ENCODE measurements around the gene GJD2.

Gene GJD2

GRCh38 chr15:34773013-34773412 is 18.2 kb upstream of the GJD2 start:
- no peak for DNase-seq (ENCODE audit: low spot score)

- DNase-seq (ENCODE audit: low spot score), result no peak
These were observed 17.5 kb upstream of the GJD2 start for GRCh38 chr15:34772312-34772711.

- no peak for DNase-seq (ENCODE audit: low spot score)
These were observed 14.9 kb upstream of the GJD2 start for GRCh38 chr15:34769711-34770110.

- no peak for DNase-seq (ENCODE audit: low spot score)
These were observed 13.7 kb upstream of the GJD2 start for GRCh38 chr15:34768530-34768929.

GRCh38 chr15:34765741-34766140 is 10.9 kb upstream of the GJD2 start:
- DNase-seq (ENCODE audit: low spot score), result no peak

GRCh38 chr15:34760909-34761308 is 6.1 kb upstream of the GJD2 start:
- no peak for DNase-seq (ENCODE audit: low spot score)

GRCh38 chr15:34759992-34760391 is 5.2 kb upstream of the GJD2 start:
- no peak for DNase-seq (ENCODE audit: low spot score)

- DNase-seq (ENCODE audit: low spot score), result no peak
These were observed 4.5 kb upstream of the GJD2 start for GRCh38 chr15:34759347-34759746.

- DNase-seq (ENCODE audit: low spot score), result no peak
These were observed 2.5 kb upstream of the GJD2 start for GRCh38 chr15:34757262-34757661.

- DNase-seq (ENCODE audit: low spot score), result no peak
These were observed 598 bp upstream of the GJD2 start for GRCh38 chr15:34755419-34755773.

GRCh38 chr15:34754171-34754601 is 612 bp downstream of the GJD2 start:
- DNase-seq (ENCODE audit: low spot score), result no peak

GRCh38 chr15:34753236-34753894 is 1.4 kb downstream of the GJD2 start:
- no peak for DNase-seq (ENCODE audit: low spot score)

GRCh38 chr15:34749691-34750090 is 5.1 kb downstream of the GJD2 start:
- no peak for DNase-seq (ENCODE audit: low spot score)

- no peak for DNase-seq (ENCODE audit: low spot score)
These were observed 15.5 kb downstream of the GJD2 start for GRCh38 chr15:34739346-34739745.

GRCh38 chr15:34738002-34738401 is 16.8 kb downstream of the GJD2 start:
- DNase-seq (ENCODE audit: low spot score), result no peak

- no peak for DNase-seq (ENCODE audit: low spot score)
These were observed 17.3 kb downstream of the GJD2 start for GRCh38 chr15:34737477-34737876.

- DNase-seq (ENCODE audit: low spot score), result no peak
These were observed 20.5 kb downstream of the GJD2 start for GRCh38 chr15:34734303-34734702.

- no peak for DNase-seq (ENCODE audit: low spot score)
These were observed 21.2 kb downstream of the GJD2 start for GRCh38 chr15:34733621-34734020.

GRCh38 chr15:34732430-34732829 is 22.4 kb downstream of the GJD2 start:
- DNase-seq (ENCODE audit: low spot score), result no peak

- no peak for DNase-seq (ENCODE audit: low spot score)
These were observed 24.1 kb downstream of the GJD2 start for GRCh38 chr15:34730701-34731100.

- DNase-seq (ENCODE audit: low spot score), result no peak
These were observed 24.9 kb downstream of the GJD2 start for GRCh38 chr15:34729886-34730285.

GRCh38 chr15:34729056-34729455 is 25.7 kb downstream of the GJD2 start:
- no peak for DNase-seq (ENCODE audit: low spot score)

- no peak for DNase-seq (ENCODE audit: low spot score)
These were observed 28.2 kb downstream of the GJD2 start for GRCh38 chr15:34726406-34727100.

- no peak for DNase-seq (ENCODE audit: low spot score)
These were observed 29.2 kb downstream of the GJD2 start for GRCh38 chr15:34725556-34725955.
